Endothelial cell of umbilical vein (primary cell): ENCODE data around the gene PLXNB2. TPM values are rescaled to one million over a fixed set of nuclear protein-coding genes. Genes with fewer than 3 reads are reported as not detected.
"Not testable (repeated sequence)": the region's sequence is repeated elsewhere in the genome, so short reads cannot be mapped to it uniquely, and the experiment has no call there.

ENCODE experiments used
- BruUV-seq: library from RNA; stranded (reverse); fragments of 400-500 nt; replicated peaks from 2 replicates; lab custom pipeline; 2021; lab: Mats Ljungman, UMichigan
- CTCF ChIA-PET: fragments of 300-600, 350-600 bp; sonication (Branson Sonifier 250); formaldehyde crosslinking; loops from one replicate; lab custom pipeline; 2021; ENCODE audit warnings: antibody characterized with exemption, inconsistent platforms; lab: Charles Lee
- POLR2A ChIA-PET: fragments of 300-600, 350-600 bp; sonication (Branson Sonifier 250); formaldehyde crosslinking; loops from one replicate; lab custom pipeline; 2021; ENCODE audit warnings: antibody characterized with exemption, inconsistent platforms; lab: Charles Lee
- DNase-seq: peaks from one replicate; pipeline ENCODE4 v3.0.0-alpha.2; 2011; ENCODE audit warnings: low read depth, low spot score
- FAIRE-seq: peaks from 2 replicates; lab custom pipeline; 2011; peaks lifted over from hg19 to GRCh38; lab: Jason Lieb, UNC
- H2AFZ ChIP-seq: 2 replicates; pipeline ENCODE4 v1.6.0; 2012; ENCODE audit warnings: low read depth, low read length, control low read depth, inconsistent platforms
- H3K27ac ChIP-seq: 2 replicates; pipeline ENCODE4 v1.5.1; 2011; ENCODE audit warnings: low read depth, mild to moderate bottlenecking, control low read depth, low read length, moderate library complexity; ENCODE audit not compliant: insufficient read depth
- H3K27me3 ChIP-seq, 2 experiments: 2 replicates each; pipeline versions ENCODE4 v1.6.0 to v1.6.1; 2011; ENCODE audit warnings: low read length in 2 of 2, mixed read lengths in 1 of 2; ENCODE audit not compliant: control insufficient read depth in 2 of 2, insufficient read depth in 2 of 2
- H3K36me3 ChIP-seq, 2 experiments: 2 replicates in 1 of 2; 3 replicates in 1 of 2; pipeline ENCODE4 v1.5.1; 2011; ENCODE audit warnings: low read length in 2 of 2, mild to moderate bottlenecking in 1 of 2, moderate library complexity in 1 of 2; ENCODE audit not compliant: control insufficient read depth in 2 of 2, insufficient read depth in 2 of 2; ENCODE audit errors: extremely low read depth in 1 of 2
- H3K4me1 ChIP-seq: 3 replicates; pipeline ENCODE4 v1.5.1; 2011; ENCODE audit warnings: mild to moderate bottlenecking, low read length; ENCODE audit not compliant: control insufficient read depth, insufficient read depth; ENCODE audit errors: extremely low read depth
- H3K4me2 ChIP-seq: 2 replicates; pipeline ENCODE4 v1.6.1; 2011; ENCODE audit warnings: low read length, control low read depth, mixed read lengths; ENCODE audit not compliant: insufficient read depth
- H3K4me3 ChIP-seq, 3 experiments: fragments of 200-600 bp in 1 of 3; sonication (generic), shearing (Covaris generic) in 1 of 3; replicated peaks in 1 of 3; 2 replicates each; pipeline ENCODE4 v1.5.1; 2011 to 2016; ENCODE audit warnings: control low read depth in 3 of 3, low read length in 3 of 3, mild to moderate bottlenecking in 2 of 3, inconsistent platforms in 1 of 3, low read depth in 1 of 3, moderate library complexity in 1 of 3; ENCODE audit not compliant: insufficient read depth in 1 of 3
- H3K79me2 ChIP-seq: 2 replicates; pipeline ENCODE4 v1.6.0; 2012; ENCODE audit warnings: low read length, inconsistent platforms; ENCODE audit not compliant: control insufficient read depth, insufficient read depth
- H3K9ac ChIP-seq: replicated peaks from 2 replicates; pipeline ENCODE3; 2011; ENCODE audit warnings: low read length, control low read depth; ENCODE audit not compliant: insufficient read depth; ENCODE audit errors: extremely low read depth
- H3K9me1 ChIP-seq: replicated peaks from 3 replicates; pipeline ENCODE4 v1.6.0; 2011; ENCODE audit warnings: mild to moderate bottlenecking, low read length; ENCODE audit not compliant: control insufficient read depth, insufficient read depth; ENCODE audit errors: extremely low read depth
- H3K9me3 ChIP-seq: replicated peaks from 2 replicates; pipeline ENCODE4 v1.5.1; 2012; ENCODE audit warnings: low read length, inconsistent platforms; ENCODE audit not compliant: control insufficient read depth, insufficient read depth
- H4K20me1 ChIP-seq: replicated peaks from 2 replicates; pipeline ENCODE3; 2011; ENCODE audit warnings: mild to moderate bottlenecking, low read length; ENCODE audit not compliant: control insufficient read depth, insufficient read depth; ENCODE audit errors: extremely low read depth
- EZH2 ChIP-seq: IDR thresholded peaks from 2 replicates; pipeline ENCODE4 v1.6.1; 2012; ENCODE audit warnings: borderline replicate concordance, low read depth, mild to moderate bottlenecking, moderate library complexity, low read length, inconsistent platforms; ENCODE audit not compliant: severe bottlenecking
- FOS ChIP-seq: IDR thresholded peaks from 2 replicates; pipeline ENCODE4 v1.6.1; 2011; ENCODE audit warnings: mild to moderate bottlenecking, low read length, moderate library complexity, borderline replicate concordance; ENCODE audit not compliant: insufficient read depth
- GATA2 ChIP-seq: IDR thresholded peaks from 2 replicates; pipeline ENCODE4 v1.7.0; 2011; ENCODE audit warnings: low read depth, mild to moderate bottlenecking, moderate library complexity, mixed read lengths, low read length; ENCODE audit not compliant: insufficient read length, insufficient read depth
- JUN ChIP-seq: IDR thresholded peaks from 2 replicates; pipeline ENCODE4 v1.6.1; 2011; ENCODE audit warnings: borderline replicate concordance, low read depth; ENCODE audit not compliant: insufficient read length, insufficient read depth
- MAX ChIP-seq: IDR thresholded peaks from 2 replicates; pipeline ENCODE4 v1.6.1; 2011; ENCODE audit not compliant: insufficient read depth, insufficient read length
- MYC ChIP-seq: IDR thresholded peaks from one replicate; pipeline ENCODE4 v1.6.1; 2011; ENCODE audit warnings: mild to moderate bottlenecking, low read depth, low read length
- POLR2A ChIP-seq: IDR thresholded peaks from 2 replicates; pipeline ENCODE4 v1.6.1; 2012; ENCODE audit warnings: low read depth, mild to moderate bottlenecking, control low read depth, low read length
- POLR2AphosphoS5 ChIP-seq: IDR thresholded peaks from 2 replicates; pipeline ENCODE4 v1.6.1; 2012; ENCODE audit warnings: low read depth, mild to moderate bottlenecking, control low read depth, low read length, moderate library complexity; ENCODE audit not compliant: insufficient read depth
- dilution Hi-C: fragments of 300-500 bp; cut with MboI; formaldehyde crosslinking; loops from one replicate; pipeline ENCODE4 v1.15.0; 2019; ENCODE audit warnings: low sequenced_read_pairs; ENCODE audit not compliant: extremely low pct_ligation_motif_present
- intact Hi-C: fragments of 100-400 bp; cut with micrococcal nuclease; formaldehyde crosslinking; loops from one replicate; pipeline ENCODE4 v1.10.0; 2022
- polyA plus RNA-seq, 4 experiments: library from polyadenylated mRNA; depleted of rRNA in 3 of 4; stranded (reverse) in 3 of 4; unstranded in 1 of 4; fragments of >200 nt; gene quantifications; 2 replicates each; pipeline versions ENCODE4 v1.2.1 to v1.2.3, GENCODE V29; 2011 to 2012; ENCODE audit warnings: missing spikeins in 1 of 4
- total RNA-seq: library from RNA; stranded (reverse); gene quantifications from 2 replicates; pipeline ENCODE4 v1.2.3, GENCODE V29; 2021
- TF ChIP-seq, protein P1 (sequence below), 2 donors: IDR thresholded peaks; 1 replicate in 1 of 2; 2 replicates in 1 of 2; pipeline ENCODE4 v1.5.1; 2011; ENCODE audit warnings: low read length in 2 of 2, mild to moderate bottlenecking in 2 of 2, moderate library complexity in 2 of 2, control low read depth in 1 of 2, inconsistent platforms in 1 of 2, low read depth in 1 of 2; ENCODE audit not compliant: insufficient read depth in 1 of 2; ENCODE audit errors: extremely low read depth in 1 of 2

Gene PLXNB2
- total and polyA plus RNA-seq, 2 donors (not counting 3 experiments of a cell fraction or from before 2014, with no cell fraction given), result 82.3 to 139 TPM

DNA sequence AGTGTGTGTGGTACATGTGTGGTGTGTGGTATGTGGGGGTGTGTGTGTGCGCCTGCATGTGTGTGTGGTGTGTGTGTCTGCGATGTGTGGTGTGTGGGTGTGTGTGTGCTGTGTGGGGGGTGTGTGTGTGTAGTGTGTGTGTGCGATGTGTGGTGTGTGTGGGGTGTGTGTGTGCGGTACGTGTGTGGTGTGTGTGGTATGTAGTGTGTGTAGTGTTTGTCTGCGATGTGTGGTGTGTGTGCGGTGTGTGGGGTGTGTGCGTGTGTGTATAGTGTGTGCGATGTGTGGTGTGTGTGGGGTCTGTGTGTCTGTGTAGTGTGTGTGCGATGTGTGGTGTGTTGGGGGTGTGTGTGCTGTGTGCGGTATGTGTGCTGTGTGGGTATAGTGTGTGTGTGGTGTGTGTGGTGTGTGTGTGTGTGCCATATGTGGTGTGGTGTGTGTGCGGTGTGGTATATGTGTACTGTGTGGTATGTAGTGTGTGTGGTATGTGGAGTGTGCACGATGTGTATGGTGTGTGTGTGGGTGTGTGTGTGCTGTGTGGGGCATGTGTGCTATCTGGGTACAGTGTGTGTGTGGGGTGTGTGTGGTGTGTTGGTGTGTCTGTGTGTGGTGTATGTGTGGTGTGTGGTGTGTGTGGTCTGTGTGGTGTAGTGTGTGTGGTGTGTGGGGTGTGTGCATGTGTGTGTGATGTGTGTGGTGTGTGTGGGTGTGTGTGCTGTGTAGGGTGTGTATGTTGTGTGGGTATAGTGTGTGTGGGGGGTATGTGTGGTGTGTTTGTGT is 30.0 kb upstream of the PLXNB2 start:
- FAIRE-seq (no peak), DNase-seq (no peak)
- intact Hi-C loops (no loop called here), dilution Hi-C loops (no loop called here)
- Histone ChIP-seq H3K4me3 (no peak overlapping the region), H3K9me3 (no peaks in the 10 kb centered on the region), H3K9ac (no peak overlapping the region), H3K4me1 (peaks cover 2% of the 10 kb centered on the region), H3K79me2 (no peaks in the 10 kb centered on the region), H2AFZ (no peak overlapping the region), H3K9me1 (no peaks in the 10 kb centered on the region), H3K36me3 (no peaks in the 10 kb centered on the region), H4K20me1 (no peaks in the 10 kb centered on the region), H3K4me2 (no peak overlapping the region), H3K27ac (no peak overlapping the region), H3K27me3 (no peaks in the 10 kb centered on the region)
- CTCF ChIA-PET, result no interaction called here
- TF ChIP-seq MAX (no peak), POLR2A (no peak), MYC (no peak), FOS (no peak), EZH2 (no peak), GATA2 (no peak), POLR2AphosphoS5 (no peak), JUN (no peak)
- TF ChIP-seq, protein P1, sequence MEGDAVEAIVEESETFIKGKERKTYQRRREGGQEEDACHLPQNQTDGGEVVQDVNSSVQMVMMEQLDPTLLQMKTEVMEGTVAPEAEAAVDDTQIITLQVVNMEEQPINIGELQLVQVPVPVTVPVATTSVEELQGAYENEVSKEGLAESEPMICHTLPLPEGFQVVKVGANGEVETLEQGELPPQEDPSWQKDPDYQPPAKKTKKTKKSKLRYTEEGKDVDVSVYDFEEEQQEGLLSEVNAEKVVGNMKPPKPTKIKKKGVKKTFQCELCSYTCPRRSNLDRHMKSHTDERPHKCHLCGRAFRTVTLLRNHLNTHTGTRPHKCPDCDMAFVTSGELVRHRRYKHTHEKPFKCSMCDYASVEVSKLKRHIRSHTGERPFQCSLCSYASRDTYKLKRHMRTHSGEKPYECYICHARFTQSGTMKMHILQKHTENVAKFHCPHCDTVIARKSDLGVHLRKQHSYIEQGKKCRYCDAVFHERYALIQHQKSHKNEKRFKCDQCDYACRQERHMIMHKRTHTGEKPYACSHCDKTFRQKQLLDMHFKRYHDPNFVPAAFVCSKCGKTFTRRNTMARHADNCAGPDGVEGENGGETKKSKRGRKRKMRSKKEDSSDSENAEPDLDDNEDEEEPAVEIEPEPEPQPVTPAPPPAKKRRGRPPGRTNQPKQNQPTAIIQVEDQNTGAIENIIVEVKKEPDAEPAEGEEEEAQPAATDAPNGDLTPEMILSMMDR (IDR thresholded peaks at IDR 0.05; ENCODE audit: extremely low read depth in 1 of 2, insufficient read depth in 1 of 2, low read depth in 1 of 2, low read length in 2 of 2), result no peak
- BruUV-seq, result no TSS peak
- POLR2A ChIA-PET, result no interaction called here

DNA sequence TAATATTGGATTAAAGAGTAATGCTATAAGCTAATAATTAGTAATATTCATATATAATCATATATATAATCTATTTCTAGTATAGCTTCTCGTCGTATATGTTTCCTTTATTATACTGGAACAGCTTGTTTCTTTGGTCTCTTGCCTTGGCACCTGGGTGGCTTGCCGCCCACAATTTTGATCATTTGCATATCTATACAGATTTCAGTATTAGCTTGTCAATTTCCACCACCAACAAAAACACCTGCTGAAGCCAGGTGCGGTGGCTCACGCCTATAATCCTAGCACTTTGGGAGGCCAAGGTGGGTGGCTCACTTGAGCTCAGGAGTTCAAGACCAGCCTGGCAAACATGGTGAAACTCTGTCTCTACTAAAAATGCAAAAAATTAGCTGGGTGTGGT is 27.0 kb upstream of the PLXNB2 start:
- intact Hi-C loops, H4K20me1 ChIP-seq, FAIRE-seq, H2AFZ ChIP-seq, H3K9me1 ChIP-seq, H3K9me3 ChIP-seq, H3K4me3 ChIP-seq, H3K79me2 ChIP-seq, BruUV-seq, dilution Hi-C loops, H3K27me3 ChIP-seq, H3K9ac ChIP-seq, H3K4me2 ChIP-seq, H3K4me1 ChIP-seq, DNase-seq, H3K36me3 ChIP-seq, H3K27ac ChIP-seq: not testable (repeated sequence)
- ChIA-PET POLR2A (interaction anchor here (0.6 kb wide), 2 partner anchors 11 to 38 kb away, joined by 6 to 7 read pairs; no protein-coding TSS in a partner anchor), CTCF (interaction anchor here (1.1 to 1.5 kb wide), 4 partner anchors 10 to 97 kb away, joined by 3 to 5 read pairs (median 4); no protein-coding TSS in a partner anchor)
